Activated T-helper 9 cell treated with anti-CD3 and anti-CD28 coated beads, Interleukin-2, amount 50 U/mL, for 16 hours (primary cell): Measurements from ENCODE around the gene AUNIP.
"Not testable (repeated sequence)": the region's sequence is repeated elsewhere in the genome, so short reads cannot be mapped to it uniquely, and the experiment has no call there.

Experiments
- DNase-seq: peaks from one replicate; pipeline ENCODE4 v3.0.0-alpha.2; 2020; ENCODE audit warnings: low read depth

AUNIP gene

DNA sequence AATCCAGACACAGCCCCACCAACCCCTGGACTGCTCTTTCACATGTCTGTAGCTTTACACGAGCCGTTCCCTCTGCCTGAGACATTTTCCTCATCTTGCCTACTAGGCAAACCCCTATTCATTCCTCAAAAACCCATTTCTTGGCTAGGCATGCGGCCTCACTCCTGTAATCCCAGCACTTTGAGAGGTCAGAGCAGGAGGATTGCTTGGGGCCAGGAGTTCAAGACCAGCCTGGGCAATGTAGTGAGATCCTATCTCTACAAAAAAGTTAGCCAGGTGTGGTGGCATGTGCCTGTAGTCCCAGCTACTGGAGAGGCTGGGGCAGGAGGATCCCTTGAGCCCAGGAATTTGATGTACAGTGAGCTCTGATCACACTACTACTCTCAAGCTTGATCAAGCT is 5.2 kb upstream of the AUNIP start:
- no peak for DNase-seq

DNA sequence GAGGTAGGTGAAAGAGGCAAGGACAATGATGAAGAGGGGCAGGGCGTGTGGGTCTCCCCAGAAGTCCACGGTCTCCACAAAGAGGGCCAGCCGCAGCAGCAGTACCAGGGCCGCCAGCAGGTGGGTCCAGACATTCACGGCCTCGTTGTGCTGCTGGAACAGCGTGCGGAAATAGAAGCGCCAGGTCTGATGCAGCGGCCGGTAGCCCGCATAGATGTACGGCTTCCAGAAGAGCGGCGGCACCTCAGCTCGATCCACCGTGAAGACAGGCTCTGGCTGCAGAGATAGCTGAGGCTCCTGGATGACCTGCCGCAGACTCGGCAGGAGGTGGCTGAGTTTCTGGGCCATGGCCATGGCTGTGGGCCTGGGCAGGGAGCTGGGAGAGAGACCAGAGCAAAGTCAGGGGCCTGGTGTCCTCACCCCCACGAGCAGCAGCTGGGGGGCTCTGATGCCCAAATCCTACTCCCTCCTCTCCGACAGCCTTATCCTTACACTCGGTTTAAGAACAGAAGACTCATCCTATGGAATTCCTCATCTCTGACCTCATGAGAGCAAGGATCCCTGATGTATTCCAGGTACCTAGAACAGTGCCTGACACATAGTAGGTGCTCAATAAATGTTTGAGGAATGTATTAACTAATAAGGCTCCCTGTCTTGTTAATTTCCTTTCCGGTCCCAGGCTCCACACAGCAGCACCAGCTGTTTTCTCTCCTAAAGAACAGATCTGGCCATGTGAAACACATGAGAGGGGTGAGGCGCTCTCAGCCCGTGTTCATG is 4.4 kb upstream of the AUNIP start:
- no peak for DNase-seq

DNA sequence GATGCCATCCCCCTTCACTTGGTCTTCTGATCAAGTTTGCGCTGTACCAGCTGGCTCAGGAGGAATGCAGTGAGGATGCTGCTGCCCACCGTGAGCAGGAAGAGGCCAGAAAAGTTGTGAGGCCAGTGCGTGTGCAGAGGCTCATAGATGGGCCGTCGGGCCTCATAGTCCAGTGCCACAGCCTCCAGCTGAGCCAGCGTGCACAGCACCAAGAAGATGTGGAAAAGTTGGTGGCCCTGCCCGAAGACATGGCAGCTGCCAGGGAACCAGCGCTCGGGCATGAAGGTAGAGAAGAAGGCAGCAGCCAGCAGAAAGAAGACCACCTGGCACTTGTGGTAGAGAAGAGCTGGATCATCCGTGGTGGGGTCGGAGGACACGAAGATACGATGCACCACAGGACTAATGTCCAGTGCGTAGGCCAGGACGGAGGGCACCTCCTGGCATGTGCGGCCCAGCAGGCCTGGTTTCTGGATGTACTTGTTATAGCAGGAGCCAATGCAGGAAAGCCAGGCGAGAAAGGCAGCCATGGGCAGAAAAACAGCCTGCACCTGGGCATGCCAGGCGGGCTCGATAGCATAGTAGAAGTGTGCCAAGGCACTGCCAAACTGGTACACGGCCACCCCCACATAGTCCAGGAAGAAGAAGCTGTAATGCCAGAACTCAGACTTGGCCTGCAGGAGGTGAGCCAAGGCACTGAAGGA is 3.7 kb upstream of the AUNIP start:
- DNase-seq, result no peak

GRCh38 chr1:25861316-25862286 is 2.3 kb upstream of the AUNIP start:
- DNase-seq, result no peak

- no peak for DNase-seq
These were observed 763 bp downstream of the AUNIP start for GRCh38 chr1:25858494-25858893.

- DNase-seq, result no peak
These were observed 2.4 kb downstream of the AUNIP start for GRCh38 chr1:25856856-25857255.

- DNase-seq, result no peak
These were observed 4.7 kb downstream of the AUNIP start for GRCh38 chr1:25854554-25854953.

- DNase-seq, result no peak
These were observed 10.7 kb downstream of the AUNIP start for GRCh38 chr1:25848531-25848930.

GRCh38 chr1:25847929-25848328 is 11.3 kb downstream of the AUNIP start:
- DNase-seq, result no peak

DNA sequence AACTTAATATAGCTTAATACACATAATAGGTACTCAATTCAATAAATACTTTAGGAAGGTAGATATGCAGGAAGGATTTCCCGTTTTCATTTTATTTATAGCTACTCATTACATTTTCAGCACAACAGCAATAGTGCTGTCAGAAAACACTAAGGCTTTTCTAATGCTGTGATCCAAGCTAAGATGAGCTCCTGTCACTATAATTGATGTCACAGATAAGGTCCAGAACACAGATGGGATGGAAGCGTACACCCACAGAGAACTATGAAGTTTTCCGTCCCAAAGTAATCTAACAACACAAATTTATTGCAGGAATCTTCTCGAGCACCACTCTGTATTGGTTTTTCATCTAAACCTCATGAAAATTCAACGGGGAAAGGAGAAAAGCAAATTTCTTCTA is 13.6 kb downstream of the AUNIP start:
- no peak for DNase-seq

DNA sequence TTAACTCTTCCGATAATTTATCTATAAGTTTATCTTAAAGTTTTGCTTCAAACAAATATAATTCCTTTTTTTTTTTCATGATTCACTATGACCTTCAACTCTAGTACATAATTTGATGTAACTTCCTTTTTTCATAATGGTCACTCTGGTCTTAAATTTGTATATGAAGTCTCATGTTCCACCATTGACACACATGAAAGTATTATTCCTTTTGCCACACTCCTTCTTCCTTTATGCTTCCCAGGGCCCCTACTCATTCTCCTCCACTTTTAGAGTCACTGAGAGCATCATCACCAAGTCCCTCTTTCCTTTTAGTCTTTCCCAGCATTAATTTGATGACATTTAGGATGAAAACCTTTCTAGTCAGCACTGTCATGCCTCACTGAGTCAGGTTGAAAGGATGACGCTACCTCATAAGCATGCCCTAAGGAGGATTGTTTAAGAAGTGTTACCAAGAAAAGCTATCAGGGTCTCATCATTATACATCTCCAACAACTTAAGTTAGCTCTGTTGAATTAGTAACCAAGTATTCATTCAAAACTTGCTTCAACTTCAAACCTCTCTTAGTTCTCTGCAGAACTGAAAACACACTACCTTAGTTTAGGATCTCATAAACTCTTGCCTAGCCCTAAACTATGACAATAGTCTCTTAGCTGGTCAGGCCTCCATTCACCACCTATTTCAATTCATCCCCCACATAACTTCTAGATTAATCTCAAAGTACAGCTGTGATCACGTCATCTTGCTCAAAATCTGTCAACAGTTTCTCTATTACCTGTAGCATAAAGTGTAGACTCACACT is 14.5 kb downstream of the AUNIP start:
- no peak for DNase-seq

DNA sequence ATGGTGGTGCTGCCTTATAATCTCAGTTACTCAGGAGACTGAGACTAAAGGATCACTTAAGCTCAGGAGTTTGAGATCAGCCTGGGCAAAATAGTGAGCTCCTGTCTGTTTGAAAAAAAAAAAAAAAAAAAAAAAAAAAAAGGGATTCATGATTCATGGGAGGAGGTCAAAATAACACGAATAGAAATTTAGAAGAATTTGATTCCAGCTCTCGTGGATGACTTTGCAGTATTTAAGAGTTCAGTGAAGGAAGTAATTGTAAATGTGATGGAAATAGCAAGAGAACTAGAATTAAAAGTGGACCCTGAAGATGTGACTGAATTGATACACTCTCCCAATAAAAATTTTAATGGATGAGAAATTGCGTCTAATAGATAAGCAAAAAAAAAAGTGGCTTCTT is 15.8 kb downstream of the AUNIP start:
- DNase-seq, result no peak

GRCh38 chr1:25839808-25840207 is 19.4 kb downstream of the AUNIP start:
- not testable (repeated sequence) for DNase-seq

- no peak for DNase-seq
These were observed 21.9 kb downstream of the AUNIP start for GRCh38 chr1:25837262-25837875.

DNA sequence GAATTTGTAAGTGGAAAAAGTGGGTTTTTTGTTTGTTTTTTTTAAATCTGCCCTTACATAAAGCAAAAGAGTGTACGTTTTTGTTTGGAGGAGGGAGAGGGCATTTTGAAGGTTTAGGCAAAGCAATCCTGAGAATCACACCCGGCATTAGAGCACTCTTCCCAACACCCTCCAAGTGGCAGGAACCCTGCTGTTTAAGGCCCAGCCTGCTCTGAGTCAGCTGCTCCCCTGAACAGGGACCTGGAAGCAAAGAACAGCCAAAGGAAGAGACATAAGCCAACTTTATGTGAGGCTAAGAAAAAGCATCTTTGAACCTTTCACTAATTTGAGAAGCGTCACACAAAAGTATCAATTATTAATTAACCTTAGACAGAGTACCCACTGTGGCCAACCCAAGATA is 22.6 kb downstream of the AUNIP start:
- no peak for DNase-seq

DNA sequence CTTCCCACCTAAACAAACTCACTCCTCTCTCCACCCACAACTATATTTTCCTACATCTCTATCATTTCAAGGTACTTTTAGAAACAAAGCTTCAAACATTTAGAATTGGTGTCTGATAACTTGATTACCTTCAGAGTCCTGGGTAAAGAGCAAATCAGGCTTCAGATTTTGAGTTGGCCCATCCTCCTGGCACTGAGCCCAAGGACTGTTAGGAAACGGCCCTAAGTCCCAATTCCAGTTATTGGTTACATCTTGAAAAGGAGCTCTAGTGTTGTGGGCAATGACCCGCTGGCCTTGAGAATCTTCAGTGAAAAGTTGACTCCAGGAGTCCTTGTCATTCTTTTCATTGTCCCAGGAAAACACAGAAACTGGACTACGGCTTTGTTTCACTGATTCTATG is 24.4 kb downstream of the AUNIP start:
- no peak for DNase-seq

GRCh38 chr1:25833158-25833557 is 26.1 kb downstream of the AUNIP start:
- no peak for DNase-seq

DNA sequence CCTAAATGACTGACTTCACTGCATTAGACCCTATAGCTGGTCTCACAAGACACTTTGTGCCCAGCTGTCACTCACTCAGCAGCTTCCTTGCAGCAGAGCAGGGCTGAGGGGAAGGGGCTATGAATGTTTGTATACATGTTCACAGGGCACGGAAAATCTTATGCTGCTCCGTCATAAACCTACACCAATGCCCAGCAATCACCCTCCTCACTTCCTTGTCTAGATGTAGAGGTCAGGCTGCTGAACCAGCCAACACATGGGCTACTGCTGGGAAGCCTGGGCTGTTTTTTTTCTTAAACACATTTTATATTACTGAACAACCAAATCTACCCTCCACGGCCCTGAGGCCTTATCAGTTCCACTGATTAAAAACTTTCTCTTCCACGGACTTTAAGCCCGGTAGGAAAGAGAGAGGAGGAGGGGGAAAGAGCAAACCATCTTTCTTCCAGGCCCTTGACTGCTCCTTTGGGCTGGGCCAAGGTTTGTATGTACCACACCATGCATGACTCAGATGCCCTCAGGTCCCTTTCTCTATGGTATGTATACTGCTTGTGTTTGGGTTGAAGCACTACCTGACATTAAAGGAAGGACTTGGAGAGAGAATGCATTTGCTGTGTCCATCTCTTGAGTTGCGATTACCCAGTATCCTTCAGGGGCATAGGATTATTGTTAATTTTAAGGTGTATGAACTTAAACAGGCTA is 26.8 kb downstream of the AUNIP start:
- no peak for DNase-seq

GRCh38 chr1:25831569-25832196 is 27.6 kb downstream of the AUNIP start:
- DNase-seq, result no peak

- no peak for DNase-seq
These were observed 30.2 kb downstream of the AUNIP start for GRCh38 chr1:25829046-25829445.
